ENCODE measurements around the gene OR5K2. TPM values are rescaled to one million over a fixed set of nuclear protein-coding genes. Genes with fewer than 3 reads are reported as not detected.

Gene OR5K2
- total RNA-seq, 2 experiments from 2014 or later, result not detected

DNA sequence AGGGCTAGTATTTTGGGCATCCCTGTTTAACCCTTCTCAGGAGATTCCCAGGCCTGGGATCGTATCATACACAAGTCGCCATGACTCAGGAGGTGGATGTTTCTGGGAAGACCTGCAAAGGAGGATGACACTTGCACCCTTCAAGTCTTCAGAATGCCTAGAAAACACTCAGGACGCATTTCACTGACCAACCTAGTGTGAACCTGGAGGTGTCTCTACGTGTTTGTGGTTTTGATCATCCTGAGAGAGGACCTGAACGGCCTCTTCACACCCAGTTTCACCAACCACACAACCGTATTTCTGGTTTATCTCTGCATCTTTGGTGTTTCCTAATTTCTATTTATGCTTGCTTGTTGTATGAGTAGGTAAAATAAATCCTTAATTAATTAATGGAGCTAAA is 28.0 kb downstream of the OR5K2 start:
- no peak for ATAC-seq
- DNase-seq, result no peak
- Mint-ChIP-seq H3K36me3 (ENCODE audit: low read depth) (peaks cover 71% of the 10 kb centered on the region), H3K27me3 (ENCODE audit: low read depth) (no peaks in the 10 kb centered on the region), H3K27ac (peak overlapping the region; percentile 53), H3K9me3 (ENCODE audit: insufficient read depth) (peaks cover 3% of the 10 kb centered on the region), H3K4me3 (peak overlapping the region; percentile 20), H3K4me1 (ENCODE audit: low read depth) (peaks cover 49% of the 10 kb centered on the region)
- POLR2A ChIA-PET, result interaction anchor here (0.6 to 1.5 kb wide), 7 partner anchors 11 to 50 kb away, joined by 3 to 5 read pairs (median 3); no protein-coding TSS in a partner anchor
- CTCF ChIA-PET, result interaction anchor here (0.6 to 1.1 kb wide), 4 partner anchors 9 to 32 kb away, joined by 3 to 5 read pairs (median 3); no protein-coding TSS in a partner anchor

DNA sequence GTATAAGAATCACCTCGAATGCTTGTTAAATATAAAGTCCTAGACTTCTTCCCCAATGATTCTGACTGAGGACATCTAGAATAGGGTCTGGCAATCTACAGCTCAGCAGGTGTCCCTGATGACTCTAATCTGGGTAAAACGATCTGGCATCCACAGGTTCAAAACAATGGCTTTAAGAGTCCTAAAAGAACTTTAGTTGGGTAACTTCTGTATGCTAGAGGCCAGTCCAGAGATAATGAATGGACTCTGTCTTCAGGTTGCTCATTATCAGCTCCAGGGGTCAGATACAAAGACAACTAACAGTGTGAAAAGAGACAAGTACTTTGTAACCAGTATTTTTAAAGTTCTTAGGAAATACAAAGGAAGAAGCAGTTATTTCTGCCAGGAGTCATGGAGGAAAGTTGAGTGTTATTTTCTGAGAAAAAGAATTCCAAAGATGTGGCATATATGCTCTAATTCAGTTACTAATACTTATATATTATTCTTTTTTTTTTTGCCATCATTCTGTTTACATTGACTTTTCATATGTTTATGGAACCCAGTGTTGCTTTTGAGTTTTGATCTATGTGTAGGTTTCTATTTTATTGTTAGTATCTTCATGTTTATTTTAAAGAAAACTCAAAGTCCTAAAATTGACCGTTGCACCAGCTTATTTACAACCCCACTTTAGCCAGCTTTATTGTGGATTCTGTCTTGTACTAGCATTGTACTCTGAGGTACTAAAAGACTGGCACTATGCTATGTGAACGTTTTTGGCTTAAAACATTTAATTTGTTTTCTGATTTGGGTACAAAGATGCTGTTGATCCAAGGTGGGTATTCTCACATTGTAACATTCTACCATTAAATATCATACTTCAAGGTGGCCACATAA is 31.2 kb downstream of the OR5K2 start:
- CTCF ChIA-PET, result no interaction called here
- Mint-ChIP-seq H3K36me3 (ENCODE audit: low read depth) (peaks cover 74% of the 10 kb centered on the region), H3K27ac (no peak overlapping the region)

DNA sequence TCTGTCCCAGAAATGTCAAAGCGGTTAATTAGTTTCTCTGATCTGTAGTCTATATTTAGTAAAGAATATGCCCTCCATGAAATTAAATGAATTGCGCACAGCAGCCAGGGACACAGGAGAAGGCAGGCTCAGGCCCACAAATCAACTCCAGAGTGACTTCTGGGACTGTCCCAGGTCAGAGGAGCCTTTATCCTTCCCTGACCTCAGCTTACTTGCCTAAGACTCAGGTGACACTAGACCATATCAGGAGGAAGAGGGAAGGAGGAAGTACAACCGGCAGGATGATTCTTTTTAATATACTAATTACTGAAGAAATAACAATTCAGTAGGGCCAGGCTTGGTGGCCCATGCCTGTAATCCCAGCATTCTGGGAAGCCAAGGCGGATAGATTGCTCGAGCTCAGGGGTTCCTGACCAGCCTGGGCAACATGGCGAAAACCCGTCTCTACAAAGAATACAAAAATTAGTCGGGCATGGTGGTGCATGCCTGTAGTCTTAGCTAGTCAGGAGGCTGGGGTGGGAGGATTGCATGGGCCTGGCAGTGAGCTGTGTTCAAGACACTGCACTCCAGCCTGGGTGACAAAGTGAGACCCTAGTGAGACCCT is 32.5 kb downstream of the OR5K2 start:
- DNase-seq (no peak), ATAC-seq (no peak)
- Mint-ChIP-seq H3K27ac (peak overlapping the region; percentile 70), H3K36me3 (ENCODE audit: low read depth) (peaks cover 67% of the 10 kb centered on the region), H3K9me3 (ENCODE audit: insufficient read depth) (no peaks in the 10 kb centered on the region), H3K27me3 (ENCODE audit: low read depth) (no peaks in the 10 kb centered on the region), H3K4me3 (peak overlapping the region; percentile 20), H3K4me1 (ENCODE audit: low read depth) (peaks cover 62% of the 10 kb centered on the region)
- ChIA-PET POLR2A (no interaction called here), CTCF (interaction anchor here (1.2 kb wide), 1 partner anchor 44 kb away, joined by 3 read pairs; no protein-coding TSS in a partner anchor)

More for the DNA sequence above, 31.2 kb downstream of the OR5K2 start:
- H3K9me3 Mint-ChIP-seq (ENCODE audit: insufficient read depth), result peaks cover 3% of the 10 kb centered on the region
- H3K4me1 Mint-ChIP-seq (ENCODE audit: low read depth), result peaks cover 71% of the 10 kb centered on the region
- no peak for ATAC-seq
- H3K4me3 Mint-ChIP-seq, result no peak overlapping the region
- no peak for DNase-seq
- H3K27me3 Mint-ChIP-seq (ENCODE audit: low read depth), result no peaks in the 10 kb centered on the region
- POLR2A ChIA-PET, result no interaction called here

DNA sequence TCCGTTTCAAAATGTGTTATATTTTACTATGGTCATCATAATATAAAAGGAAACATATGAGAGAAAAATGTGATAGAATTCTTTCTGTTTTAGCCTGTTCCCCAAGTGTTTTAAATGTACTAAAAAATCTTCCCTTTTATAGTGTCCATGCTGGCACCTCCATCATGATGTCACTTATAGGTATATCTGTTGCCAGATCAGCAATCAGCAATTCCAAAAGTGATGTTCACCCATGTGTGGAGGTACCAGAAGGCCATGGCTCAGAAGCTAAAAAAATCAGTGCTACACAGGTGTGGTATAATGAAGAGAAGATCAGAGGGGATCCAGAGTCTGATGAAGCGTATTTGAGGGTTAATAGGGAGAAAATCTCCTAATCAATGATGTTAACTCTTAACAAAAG is 33.2 kb downstream of the OR5K2 start:
- Mint-ChIP-seq H3K9me3 (ENCODE audit: insufficient read depth) (no peaks in the 10 kb centered on the region), H3K4me3 (no peak overlapping the region), H3K36me3 (ENCODE audit: low read depth) (peaks cover 61% of the 10 kb centered on the region), H3K27ac (no peak overlapping the region), H3K4me1 (ENCODE audit: low read depth) (peaks cover 55% of the 10 kb centered on the region), H3K27me3 (ENCODE audit: low read depth) (no peaks in the 10 kb centered on the region)
- ATAC-seq, result no peak
- CTCF ChIA-PET, result interaction anchor here (1.2 kb wide), 1 partner anchor 43 kb away, joined by 3 read pairs; no protein-coding TSS in a partner anchor
- no peak for DNase-seq
- POLR2A ChIA-PET, result no interaction called here

DNA sequence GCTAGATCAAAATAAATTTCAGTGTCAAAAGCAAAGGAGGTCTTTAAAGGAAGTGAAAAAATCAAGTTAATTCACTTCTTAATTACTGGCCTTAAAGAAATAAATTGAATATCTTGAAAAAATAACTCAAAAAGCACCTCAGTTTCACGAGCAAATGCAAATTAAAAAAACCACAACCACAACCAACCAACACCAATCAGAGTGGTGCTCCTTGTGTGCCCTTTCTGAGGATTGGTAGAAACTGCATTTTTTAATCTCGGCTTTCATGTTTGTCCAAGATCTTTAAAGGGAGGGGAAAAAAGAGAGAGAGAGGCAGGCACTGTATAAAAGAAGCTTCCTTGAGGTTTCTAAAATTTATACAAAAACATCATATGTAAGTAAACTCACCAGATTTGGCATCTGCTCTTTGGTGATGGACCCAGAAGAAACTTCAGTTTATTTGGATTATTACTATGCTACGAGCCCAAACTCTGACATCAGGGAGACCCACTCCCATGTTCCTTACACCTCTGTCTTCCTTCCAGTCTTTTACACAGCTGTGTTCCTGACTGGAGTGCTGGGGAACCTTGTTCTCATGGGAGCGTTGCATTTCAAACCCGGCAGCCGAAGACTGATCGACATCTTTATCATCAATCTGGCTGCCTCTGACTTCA is 34.3 kb downstream of the OR5K2 start, which contains the start of gene GPR15:
GPR15 (plus strand) TSS at position 357 of the 653 bp plus-strand sequence; CDS start at position 413, 56 bp downstream.
- H3K4me1 Mint-ChIP-seq (ENCODE audit: low read depth), result peaks cover 57% of the 10 kb centered on the region
- CTCF ChIA-PET, result interaction anchor here (1.0 to 2.3 kb wide), 4 partner anchors 15 to 42 kb away, joined by 3 to 9 read pairs (median 8); no protein-coding TSS in a partner anchor
- peaks cover 63% of the 10 kb centered on the region for H3K36me3 Mint-ChIP-seq (ENCODE audit: low read depth)
- POLR2A ChIA-PET, result interaction anchor here (0.7 to 12.1 kb wide), 8 partner anchors 9 to 406 kb away, joined by 3 to 217 read pairs (median 10); partner anchors contain the start of gene CLDND1
- peak within 1 kb of the TSS; percentile 74 for H3K27ac Mint-ChIP-seq
- ATAC-seq (peak; percentile 43), DNase-seq (no peak)
- peak within 1 kb of the TSS; percentile 57 for H3K4me3 Mint-ChIP-seq
- no peaks in the 10 kb centered on the region for H3K27me3 Mint-ChIP-seq (ENCODE audit: low read depth)
- H3K9me3 Mint-ChIP-seq (ENCODE audit: insufficient read depth), result no peaks in the 10 kb centered on the region

DNA sequence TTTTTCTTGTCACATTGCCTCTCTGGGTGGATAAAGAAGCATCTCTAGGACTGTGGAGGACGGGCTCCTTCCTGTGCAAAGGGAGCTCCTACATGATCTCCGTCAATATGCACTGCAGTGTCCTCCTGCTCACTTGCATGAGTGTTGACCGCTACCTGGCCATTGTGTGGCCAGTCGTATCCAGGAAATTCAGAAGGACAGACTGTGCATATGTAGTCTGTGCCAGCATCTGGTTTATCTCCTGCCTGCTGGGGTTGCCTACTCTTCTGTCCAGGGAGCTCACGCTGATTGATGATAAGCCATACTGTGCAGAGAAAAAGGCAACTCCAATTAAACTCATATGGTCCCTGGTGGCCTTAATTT is 34.8 kb downstream of the OR5K2 start:
- H3K4me1 Mint-ChIP-seq (ENCODE audit: low read depth), result peaks cover 59% of the 10 kb centered on the region
- peak overlapping the region; percentile 57 for H3K4me3 Mint-ChIP-seq
- peak overlapping the region; percentile 71 for H3K27ac Mint-ChIP-seq
- H3K27me3 Mint-ChIP-seq (ENCODE audit: low read depth), result no peaks in the 10 kb centered on the region
- no peak for ATAC-seq
- H3K9me3 Mint-ChIP-seq (ENCODE audit: insufficient read depth), result no peaks in the 10 kb centered on the region
- ChIA-PET POLR2A (interaction anchor here (0.7 to 12.1 kb wide), 10 partner anchors 9 to 405 kb away, joined by 3 to 217 read pairs (median 10); partner anchors contain the start of genes CLDND1 and CPOX), CTCF (interaction anchor here (1.0 to 2.3 kb wide), 4 partner anchors 14 to 42 kb away, joined by 3 to 9 read pairs (median 8); no protein-coding TSS in a partner anchor)
- no peak for DNase-seq
- peaks cover 66% of the 10 kb centered on the region for H3K36me3 Mint-ChIP-seq (ENCODE audit: low read depth)

DNA sequence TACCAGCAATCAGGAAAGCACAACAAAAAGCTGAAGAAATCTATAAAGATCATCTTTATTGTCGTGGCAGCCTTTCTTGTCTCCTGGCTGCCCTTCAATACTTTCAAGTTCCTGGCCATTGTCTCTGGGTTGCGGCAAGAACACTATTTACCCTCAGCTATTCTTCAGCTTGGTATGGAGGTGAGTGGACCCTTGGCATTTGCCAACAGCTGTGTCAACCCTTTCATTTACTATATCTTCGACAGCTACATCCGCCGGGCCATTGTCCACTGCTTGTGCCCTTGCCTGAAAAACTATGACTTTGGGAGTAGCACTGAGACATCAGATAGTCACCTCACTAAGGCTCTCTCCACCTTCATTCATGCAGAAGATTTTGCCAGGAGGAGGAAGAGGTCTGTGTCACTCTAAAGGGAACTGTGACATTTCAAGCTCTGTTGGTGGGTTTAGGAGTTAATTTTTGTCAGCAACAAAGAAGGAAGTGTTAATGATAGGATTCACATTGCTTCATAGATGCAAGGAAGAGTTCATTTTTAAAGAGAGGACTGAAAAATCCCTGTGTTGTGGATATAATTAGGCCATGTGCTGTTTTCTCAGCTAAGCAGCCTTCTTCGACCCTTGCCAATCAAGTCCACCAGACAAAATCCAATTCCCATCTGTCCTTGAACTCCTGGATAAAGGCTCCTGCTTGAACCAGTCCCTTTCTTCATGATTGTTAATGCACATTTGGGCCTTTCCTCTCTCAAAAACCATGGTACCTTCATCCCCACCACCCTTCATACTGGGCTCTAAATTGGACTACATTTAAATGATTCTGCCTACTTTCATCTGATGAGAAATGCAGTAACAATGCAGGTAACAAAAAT is 35.5 kb downstream of the OR5K2 start:
- no peaks in the 10 kb centered on the region for H3K9me3 Mint-ChIP-seq (ENCODE audit: insufficient read depth)
- H3K4me1 Mint-ChIP-seq (ENCODE audit: low read depth), result peaks cover 57% of the 10 kb centered on the region
- peak overlapping the region; percentile 74 for H3K27ac Mint-ChIP-seq
- H3K4me3 Mint-ChIP-seq, result peak overlapping the region; percentile 57
- ChIA-PET CTCF (interaction anchor here (1.1 to 2.3 kb wide), 5 partner anchors 7 to 41 kb away, joined by 3 to 9 read pairs (median 7); no protein-coding TSS in a partner anchor), POLR2A (interaction anchor here (0.7 to 12.1 kb wide), 11 partner anchors 8 to 405 kb away, joined by 3 to 217 read pairs (median 9); partner anchors contain the start of genes CLDND1 and CPOX)
- peaks cover 63% of the 10 kb centered on the region for H3K36me3 Mint-ChIP-seq (ENCODE audit: low read depth)
- ATAC-seq, result no peak
- H3K27me3 Mint-ChIP-seq (ENCODE audit: low read depth), result no peaks in the 10 kb centered on the region
- no peak for DNase-seq

DNA sequence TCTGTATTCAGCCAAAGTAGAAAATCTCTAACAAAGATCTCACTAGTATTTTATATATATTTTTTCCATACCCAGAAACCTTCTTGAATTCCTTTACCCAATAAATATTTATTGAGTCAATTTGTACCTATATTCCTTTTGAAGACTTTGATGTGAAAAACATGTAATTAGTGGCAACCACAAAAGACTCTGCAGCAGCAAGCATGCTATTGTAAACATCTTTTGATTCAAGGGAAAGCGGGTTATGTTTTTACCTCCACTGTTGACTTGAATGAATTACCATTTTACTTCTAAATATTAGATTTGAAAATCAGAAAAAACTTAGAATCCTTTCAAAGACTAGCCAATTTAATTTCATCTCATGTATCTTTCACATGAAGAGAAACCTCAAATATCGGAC is 36.7 kb downstream of the OR5K2 start:
- H3K27ac Mint-ChIP-seq, result no peak overlapping the region
- H3K4me1 Mint-ChIP-seq (ENCODE audit: low read depth), result peaks cover 58% of the 10 kb centered on the region
- DNase-seq (no peak), ATAC-seq (no peak)
- ChIA-PET CTCF (interaction anchor here (1.1 to 2.3 kb wide), 2 partner anchors 9 to 30 kb away, joined by 3 to 5 read pairs; no protein-coding TSS in a partner anchor), POLR2A (interaction anchor here (4.5 to 12.1 kb wide), 2 partner anchors 12 to 20 kb away, joined by 54 to 217 read pairs; partner anchors contain the start of gene CLDND1)
- H3K9me3 Mint-ChIP-seq (ENCODE audit: insufficient read depth), result no peaks in the 10 kb centered on the region
- H3K4me3 Mint-ChIP-seq, result peak overlapping the region; percentile 57
- no peaks in the 10 kb centered on the region for H3K27me3 Mint-ChIP-seq (ENCODE audit: low read depth)
- peaks cover 60% of the 10 kb centered on the region for H3K36me3 Mint-ChIP-seq (ENCODE audit: low read depth)

DNA sequence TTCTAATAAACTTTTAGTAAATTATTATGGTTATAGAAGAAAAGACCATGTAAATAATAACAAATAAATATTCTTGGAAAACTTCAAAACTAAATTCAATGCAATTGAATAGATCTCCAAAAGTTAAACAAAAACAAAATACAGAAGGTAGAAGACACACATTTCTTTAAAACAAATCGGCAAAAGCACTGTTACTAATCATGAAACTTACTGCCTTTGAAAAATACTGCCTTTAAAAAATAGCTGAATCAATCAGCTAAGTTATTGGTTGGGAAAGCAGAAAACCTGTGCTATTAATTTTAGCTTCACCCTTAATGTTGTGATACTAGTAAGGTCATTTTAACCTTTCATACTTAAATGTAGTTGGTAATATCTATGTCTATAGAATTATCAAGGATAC is 37.3 kb downstream of the OR5K2 start:
- POLR2A ChIA-PET, result interaction anchor here (2.8 to 12.1 kb wide), 3 partner anchors 13 to 30 kb away, joined by 18 to 217 read pairs (median 54); partner anchors contain the start of gene CLDND1
- H3K27ac Mint-ChIP-seq, result peak overlapping the region; percentile 63

DNA sequence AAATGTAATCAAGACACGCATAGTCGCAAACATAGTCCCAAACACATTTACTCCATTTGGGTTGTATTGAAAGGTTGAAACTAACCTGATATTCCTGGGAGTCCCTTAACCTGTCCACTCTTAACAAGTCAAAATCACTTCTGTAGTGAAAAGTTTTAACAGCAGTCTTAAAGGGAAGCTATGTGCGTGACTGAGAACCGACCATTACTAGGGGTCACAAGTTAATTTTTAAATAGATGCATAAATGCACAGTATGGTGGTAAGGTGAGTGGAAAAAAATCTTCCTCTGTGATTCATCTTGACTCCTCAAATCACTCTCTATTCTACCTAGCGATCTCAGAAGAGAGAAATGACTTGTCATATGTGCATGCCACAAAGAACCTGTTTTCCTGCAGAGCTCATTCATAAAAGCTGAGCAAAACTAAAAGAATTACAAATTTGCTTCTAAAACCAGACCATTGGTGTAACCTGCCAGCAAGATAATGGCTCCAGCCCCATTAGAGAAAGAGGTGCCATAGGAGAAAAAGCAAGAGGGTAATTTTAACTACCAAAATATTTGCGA is 39.1 kb downstream of the OR5K2 start:
- H3K4me1 Mint-ChIP-seq (ENCODE audit: low read depth), result peaks cover 55% of the 10 kb centered on the region

More for the DNA sequence above, 37.3 kb downstream of the OR5K2 start:
- no peaks in the 10 kb centered on the region for H3K9me3 Mint-ChIP-seq (ENCODE audit: insufficient read depth)
- peaks cover 60% of the 10 kb centered on the region for H3K4me1 Mint-ChIP-seq (ENCODE audit: low read depth)
- DNase-seq, result no peak
- ATAC-seq, result no peak
- peaks cover 58% of the 10 kb centered on the region for H3K36me3 Mint-ChIP-seq (ENCODE audit: low read depth)
- CTCF ChIA-PET, result interaction anchor here (1.1 to 2.3 kb wide), 2 partner anchors 9 to 29 kb away, joined by 3 to 5 read pairs; no protein-coding TSS in a partner anchor
- H3K27me3 Mint-ChIP-seq (ENCODE audit: low read depth), result no peaks in the 10 kb centered on the region
- peak overlapping the region; percentile 49 for H3K4me3 Mint-ChIP-seq

More for the DNA sequence above, 39.1 kb downstream of the OR5K2 start:
- DNase-seq (no peak), ATAC-seq (peak; percentile 54)
- peaks cover 54% of the 10 kb centered on the region for H3K36me3 Mint-ChIP-seq (ENCODE audit: low read depth)
- no peaks in the 10 kb centered on the region for H3K27me3 Mint-ChIP-seq (ENCODE audit: low read depth)
- H3K4me3 Mint-ChIP-seq, result peak overlapping the region; percentile 57
- no peaks in the 10 kb centered on the region for H3K9me3 Mint-ChIP-seq (ENCODE audit: insufficient read depth)
- ChIA-PET POLR2A (interaction anchor here (0.7 to 12.1 kb wide), 11 partner anchors 9 to 63 kb away, joined by 3 to 217 read pairs (median 4); partner anchors contain the start of genes CLDND1 and CPOX), CTCF (interaction anchor here (0.6 to 3.6 kb wide), 11 partner anchors 9 to 66 kb away, joined by 3 to 22 read pairs (median 4); partner anchors contain the start of gene CLDND1)
- peak overlapping the region; percentile 80 for H3K27ac Mint-ChIP-seq
